ENCODE results near the gene WDR53.
"Not testable (repeated sequence)": the region's sequence is repeated elsewhere in the genome, so short reads cannot be mapped to it uniquely, and the experiment has no call there.

Gene WDR53

GRCh38 chr3:196555295-196555694, 13.1 kb downstream of the WDR53 start:
- intact Hi-C loops (cut with DNase I; ENCODE audit: low total_unique reads): no loop called here
- Histone ChIP-seq H3K4me1 (no peaks in the 10 kb centered on the region), H3K27me3 (no peaks in the 10 kb centered on the region), H3K36me3 (peaks cover 4 to 41% (median 21%) of the 10 kb centered on the region in 3 donors), H3K27ac (no peak overlapping the region), H3K9me3 (no peaks in the 10 kb centered on the region), H3K4me3 (no peak overlapping the region)
- no peak for TF ChIP-seq CTCF (IDR thresholded peaks at IDR 0.05)
- DNase-seq: no peak

GRCh38 chr3:196554205-196554604, 14.1 kb downstream of the WDR53 start:
- no peak overlapping the region for H3K4me3 ChIP-seq
- intact Hi-C loops (cut with DNase I; ENCODE audit: low total_unique reads): no loop called here

GRCh38 chr3:196553551-196553950, 14.8 kb downstream of the WDR53 start:
- H3K4me1 ChIP-seq: no peaks in the 10 kb centered on the region

More at GRCh38 chr3:196554205-196554604, 14.1 kb downstream of the WDR53 start:
- Histone ChIP-seq H3K27ac (no peak overlapping the region), H3K27me3 (no peaks in the 10 kb centered on the region), H3K4me1 (no peaks in the 10 kb centered on the region), H3K36me3 (peaks cover 3 to 30% (median 11%) of the 10 kb centered on the region in 3 donors), H3K9me3 (no peaks in the 10 kb centered on the region)
- TF ChIP-seq CTCF (IDR thresholded peaks at IDR 0.05): no peak
- no peak for DNase-seq

GRCh38 chr3:196552253-196552652, 16.1 kb downstream of the WDR53 start:
- Histone ChIP-seq H3K27me3 (no peaks in the 10 kb centered on the region), H3K4me1 (no peaks in the 10 kb centered on the region), H3K9me3 (no peaks in the 10 kb centered on the region), H3K4me3 (no peak overlapping the region), H3K27ac (no peak overlapping the region), H3K36me3 (peaks cover 0 to 25% (median 7%) of the 10 kb centered on the region in 3 donors)
- intact Hi-C loops (cut with DNase I; ENCODE audit: low total_unique reads): no loop called here
- DNase-seq: no peak
- TF ChIP-seq CTCF (IDR thresholded peaks at IDR 0.05): no peak

More at GRCh38 chr3:196553551-196553950, 14.8 kb downstream of the WDR53 start:
- no peak for DNase-seq
- intact Hi-C loops (cut with DNase I; ENCODE audit: low total_unique reads): no loop called here
- Histone ChIP-seq H3K27ac (no peak overlapping the region), H3K36me3 (peaks cover under 1 to 26% (median 10%) of the 10 kb centered on the region in 3 donors), H3K27me3 (no peaks in the 10 kb centered on the region), H3K4me3 (no peak overlapping the region), H3K9me3 (no peaks in the 10 kb centered on the region)
- TF ChIP-seq CTCF (IDR thresholded peaks at IDR 0.05): no peak

- intact Hi-C loops (cut with DNase I; ENCODE audit: low total_unique reads); H3K27ac ChIP-seq; H3K4me3 ChIP-seq; H3K9me3 ChIP-seq; DNase-seq; H3K4me1 ChIP-seq; H3K27me3 ChIP-seq: not testable (repeated sequence)
- H3K36me3 ChIP-seq: peaks cover 0 to 23% (median 7%) of the 10 kb centered on the region in 3 donors
Measured at GRCh38 chr3:196550172-196550571, 18.2 kb downstream of the WDR53 start.

GRCh38 chr3:196549312-196549711, 19.0 kb downstream of the WDR53 start:
- H3K27ac ChIP-seq; H3K27me3 ChIP-seq; H3K4me1 ChIP-seq; DNase-seq; intact Hi-C loops (cut with DNase I; ENCODE audit: low total_unique reads); H3K9me3 ChIP-seq; H3K4me3 ChIP-seq: not testable (repeated sequence)
- peaks cover 0 to 17% (median 7%) of the 10 kb centered on the region in 3 donors for H3K36me3 ChIP-seq

GRCh38 chr3:196547067-196547466, 21.3 kb downstream of the WDR53 start:
- intact Hi-C loops (cut with DNase I; ENCODE audit: low total_unique reads): no loop called here
- Histone ChIP-seq H3K4me3 (no peak overlapping the region), H3K4me1 (no peaks in the 10 kb centered on the region), H3K36me3 (no peaks in the 10 kb centered on the region), H3K9me3 (no peaks in the 10 kb centered on the region), H3K27me3 (no peaks in the 10 kb centered on the region), H3K27ac (no peak overlapping the region)
- no peak for TF ChIP-seq CTCF (IDR thresholded peaks at IDR 0.05)
- DNase-seq: no peak

All from tibial artery (tissue), 4 donors.